ENCODE data around the gene LHX3.

The LHX3 gene

GRCh38 chr9:136173648-136174290 is 31.2 kb downstream of the LHX3 start:
- DNase-seq = no peak

- no peak for DNase-seq
These were observed 32.4 kb downstream of the LHX3 start for GRCh38 chr9:136172412-136173079.

GRCh38 chr9:136171801-136172411 is 33.0 kb downstream of the LHX3 start:
- DNase-seq = no peak

- DNase-seq = no peak
These were observed 33.7 kb downstream of the LHX3 start for GRCh38 chr9:136171009-136171800.

GRCh38 chr9:136170006-136170901 is 34.7 kb downstream of the LHX3 start:
- no peak for DNase-seq

GRCh38 chr9:136169495-136169894 is 35.4 kb downstream of the LHX3 start:
- no peak for DNase-seq

GRCh38 chr9:136163248-136163850 is 41.6 kb downstream of the LHX3 start:
- DNase-seq = no peak

- DNase-seq = no peak
These were observed 43.8 kb downstream of the LHX3 start for GRCh38 chr9:136160995-136161610.

- DNase-seq = no peak
These were observed 44.5 kb downstream of the LHX3 start for GRCh38 chr9:136160381-136160841.

- DNase-seq = no peak
These were observed 45.1 kb downstream of the LHX3 start for GRCh38 chr9:136159851-136160250.

GRCh38 chr9:136157477-136158265 is 47.3 kb downstream of the LHX3 start:
- no peak for DNase-seq

GRCh38 chr9:136156209-136157120 is 48.5 kb downstream of the LHX3 start:
- no peak for DNase-seq

GRCh38 chr9:136155576-136155975 is 49.4 kb downstream of the LHX3 start:
- DNase-seq = no peak

- no peak for DNase-seq
These were observed 50.0 kb downstream of the LHX3 start for GRCh38 chr9:136154943-136155342.

- DNase-seq = no peak
These were observed 51.4 kb downstream of the LHX3 start for GRCh38 chr9:136153381-136154065.

- no peak for DNase-seq
These were observed 52.0 kb downstream of the LHX3 start for GRCh38 chr9:136152931-136153330.

- no peak for DNase-seq
These were observed 52.4 kb downstream of the LHX3 start for GRCh38 chr9:136152543-136152866.

GRCh38 chr9:136151848-136152542 is 52.9 kb downstream of the LHX3 start:
- no peak for DNase-seq

Data from activated gamma-delta T cell (primary cell).